Astrocyte of the hippocampus (primary cell): ENCODE results near the gene IRGC.
A peak's percentile ranks its signal among the peaks of the same experiment; 100 is the strongest.
"Not testable (repeated sequence)": the region's sequence is repeated elsewhere in the genome, so short reads cannot be mapped to it uniquely, and the experiment has no call there.

Experiments
- DNase-seq: peaks from one replicate; pipeline ENCODE4 v3.0.0; 2011; ENCODE audit warnings: low read depth, low spot score

The IRGC gene, protein sequence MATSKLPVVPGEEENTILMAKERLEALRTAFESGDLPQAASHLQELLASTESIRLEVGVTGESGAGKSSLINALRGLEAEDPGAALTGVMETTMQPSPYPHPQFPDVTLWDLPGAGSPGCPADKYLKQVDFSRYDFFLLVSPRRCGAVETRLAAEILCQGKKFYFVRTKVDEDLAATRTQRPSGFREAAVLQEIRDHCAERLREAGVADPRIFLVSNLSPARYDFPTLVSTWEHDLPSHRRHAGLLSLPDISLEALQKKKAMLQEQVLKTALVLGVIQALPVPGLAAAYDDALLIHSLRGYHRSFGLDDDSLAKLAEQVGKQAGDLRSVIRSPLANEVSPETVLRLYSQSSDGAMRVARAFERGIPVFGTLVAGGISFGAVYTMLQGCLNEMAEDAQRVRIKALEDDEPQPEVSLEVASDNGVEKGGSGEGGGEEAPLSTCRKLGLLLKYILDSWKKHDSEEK

DNA sequence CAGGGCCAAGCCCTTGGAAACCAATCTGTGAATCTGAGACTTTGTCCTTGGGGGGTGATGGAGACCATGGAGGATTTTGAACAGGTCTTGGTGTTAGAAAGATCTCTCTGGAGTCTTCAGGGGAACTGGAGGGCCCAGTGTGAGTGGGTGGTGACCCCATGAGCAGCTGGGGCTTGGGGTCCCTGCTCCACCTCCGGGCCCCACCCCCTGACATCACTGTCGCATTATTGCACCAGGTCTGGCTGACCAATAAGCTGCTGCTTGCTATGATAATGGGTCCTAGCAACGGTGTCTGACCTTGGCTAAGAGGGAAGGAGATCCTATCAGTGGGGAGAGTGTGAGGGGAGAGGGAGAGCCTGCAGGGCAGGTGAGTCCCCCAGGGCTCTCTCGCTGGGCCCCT, at the start of gene IRGC:
Gene IRGC (plus strand): TSS at position 301 of the 400 bp plus-strand sequence. CDS start 2,483 bp downstream, outside the sequence.
- no peak for DNase-seq

- no peak for DNase-seq
Observed at GRCh38 chr19:43667126-43667875, 48.6 kb upstream of the IRGC start.

GRCh38 chr19:43667876-43668405, 47.9 kb upstream of the IRGC start:
- no peak for DNase-seq

DNA sequence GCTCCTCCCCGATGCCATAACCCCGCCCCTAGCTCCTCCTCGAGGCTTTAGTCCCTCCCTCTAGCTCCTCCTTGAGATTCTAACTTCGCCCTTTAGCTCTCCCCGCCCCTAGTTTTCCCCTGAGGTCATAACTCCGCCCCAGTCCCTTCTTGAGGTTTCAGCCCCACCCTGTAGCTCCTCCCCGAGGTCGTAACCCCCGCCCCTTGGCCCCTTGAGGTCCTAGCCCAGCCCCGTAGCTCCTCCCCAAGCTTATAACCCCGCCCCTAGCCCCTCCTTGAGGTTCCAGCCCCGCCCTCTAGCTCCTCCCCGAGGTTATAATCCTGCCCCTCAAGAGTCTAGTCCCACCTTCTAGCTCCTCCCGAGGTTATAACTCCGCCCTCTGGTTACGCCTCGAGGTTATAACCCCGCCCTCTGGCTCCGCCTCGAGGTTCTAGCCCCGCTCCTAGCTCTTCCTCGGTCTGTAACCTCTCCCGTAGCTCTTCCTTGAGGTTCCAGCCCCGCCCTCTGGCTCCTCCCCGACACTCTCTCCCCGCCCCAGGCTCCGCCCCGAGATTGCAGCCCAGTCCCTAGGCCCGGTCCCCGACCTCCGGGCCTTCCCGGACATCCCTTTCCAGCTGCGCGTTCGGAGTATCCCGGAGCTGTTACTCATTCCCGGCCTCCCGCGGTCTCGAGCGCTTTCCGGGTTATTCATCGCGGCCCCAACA, 47.3 kb upstream of the IRGC start:
- DNase-seq: peak; percentile 99

DNA sequence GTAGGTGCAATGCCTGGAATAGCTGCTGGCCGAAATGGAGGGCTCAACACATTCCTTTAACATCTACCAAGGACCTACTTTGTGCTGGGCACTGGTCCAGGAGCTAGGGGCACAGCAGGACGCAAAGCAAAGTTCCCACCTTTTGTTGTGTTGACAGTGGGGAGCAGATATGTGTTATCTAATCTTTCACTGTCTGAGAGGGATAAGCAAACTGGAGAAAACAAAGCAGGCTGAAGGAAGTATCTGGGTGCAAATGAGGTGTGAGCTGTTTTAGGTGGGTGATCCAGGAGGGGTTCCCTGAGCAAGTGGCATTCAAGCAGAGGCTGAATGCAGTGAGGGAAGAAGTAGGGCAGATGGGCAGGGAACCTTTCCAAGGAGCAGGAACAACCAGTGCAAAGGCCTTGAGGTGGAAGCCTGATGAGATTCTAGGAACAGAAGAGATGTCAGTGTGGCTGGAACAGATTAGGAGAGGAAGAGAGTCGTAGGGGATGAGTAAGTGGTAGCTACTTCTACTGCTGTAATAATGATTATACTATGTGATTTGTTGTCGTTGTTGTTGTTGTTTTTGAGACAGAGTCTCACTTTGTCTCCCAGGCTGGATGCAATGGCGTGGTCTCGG, 43.7 kb upstream of the IRGC start:
- no peak for DNase-seq

- no peak for DNase-seq
Observed at GRCh38 chr19:43673637-43674036, 42.2 kb upstream of the IRGC start.

GRCh38 chr19:43674183-43674582, 41.7 kb upstream of the IRGC start:
- no peak for DNase-seq

DNA sequence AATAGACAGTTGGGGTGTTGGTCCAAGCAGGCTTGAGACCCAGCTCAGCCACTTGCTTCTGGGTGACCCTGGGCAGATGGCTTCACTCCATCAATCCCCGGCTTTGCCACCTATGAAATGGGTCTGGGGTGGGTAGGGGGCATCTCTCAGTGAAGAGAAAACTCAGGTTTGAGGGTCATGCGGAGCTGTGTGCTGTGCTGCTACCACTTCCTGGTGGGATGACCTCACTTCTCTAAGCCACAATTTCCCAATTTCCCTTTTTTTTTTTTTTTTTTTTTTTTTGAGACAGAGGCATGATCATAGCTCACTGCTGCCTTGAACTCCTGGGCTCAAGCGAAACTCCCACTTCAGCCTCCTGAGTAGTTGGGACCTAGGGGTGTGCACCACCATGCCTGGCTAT, 41.3 kb upstream of the IRGC start:
- DNase-seq: no peak

DNA sequence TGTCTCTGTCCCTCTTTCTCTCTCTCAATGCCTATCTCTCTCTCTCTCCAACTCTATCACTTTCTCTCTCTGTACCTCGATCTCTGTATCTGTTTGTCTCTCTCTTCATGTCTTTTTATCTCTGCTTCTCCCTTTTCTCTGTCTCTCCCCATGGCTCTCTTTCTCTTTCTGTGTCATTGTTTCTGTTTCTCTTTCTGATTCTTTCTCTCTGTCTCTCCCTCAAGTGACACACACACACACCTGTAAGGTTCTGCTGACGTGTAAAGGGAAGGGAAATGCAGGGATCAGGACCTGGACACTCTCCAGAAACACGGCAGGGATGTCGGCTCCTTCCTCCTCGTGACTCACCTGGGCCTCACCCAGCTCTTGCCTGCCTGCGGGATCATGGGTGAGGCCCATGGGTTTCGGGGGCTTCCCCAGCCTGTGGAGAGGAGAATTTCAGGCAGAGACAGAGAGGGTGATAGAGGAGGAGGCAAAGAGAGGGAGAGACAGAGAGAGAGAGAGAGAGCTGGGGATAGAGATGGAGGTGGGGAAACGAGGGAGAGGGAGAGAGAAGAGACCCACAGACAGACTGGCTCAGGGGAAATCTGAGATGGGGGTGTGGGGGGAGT, 40.5 kb upstream of the IRGC start:
- DNase-seq: peak; percentile 69

GRCh38 chr19:43675906-43676305, 40.0 kb upstream of the IRGC start:
- no peak for DNase-seq

DNA sequence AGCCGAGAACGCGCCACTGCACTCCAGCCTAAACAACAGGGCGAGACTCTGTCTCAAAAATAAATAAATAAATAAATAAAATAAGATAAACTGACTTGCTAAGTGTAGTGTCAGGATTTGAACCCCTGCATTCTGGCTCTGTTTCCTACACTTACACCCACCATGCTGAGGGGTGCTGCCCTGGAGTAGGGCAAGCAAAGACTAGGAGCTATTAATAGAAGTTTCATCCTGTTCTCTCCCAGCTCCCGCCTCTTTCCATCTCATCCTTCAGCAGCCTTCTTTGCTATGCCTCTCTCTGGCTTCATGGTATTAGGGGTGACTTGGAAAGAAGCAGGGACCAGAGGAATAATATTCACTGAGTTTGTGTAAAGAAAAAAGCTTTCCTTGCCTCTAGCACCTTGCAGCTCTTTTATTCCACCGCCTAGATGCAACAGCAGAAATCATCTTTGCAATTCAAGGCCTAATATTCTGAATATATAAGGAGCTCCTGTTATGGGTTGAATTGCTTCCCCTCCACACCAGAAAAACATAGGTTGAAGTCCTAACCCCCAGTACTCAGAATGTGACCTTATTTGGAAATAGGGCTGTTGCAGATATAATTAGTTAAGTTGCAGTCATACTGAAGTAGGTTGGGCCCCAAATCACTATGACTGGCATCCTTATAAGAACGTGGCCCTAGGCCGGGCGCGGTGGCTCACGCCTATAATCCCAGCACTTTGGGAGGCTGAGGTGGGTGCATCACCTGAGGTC, 37.2 kb upstream of the IRGC start:
- DNase-seq: no peak

- no peak for DNase-seq
Observed at GRCh38 chr19:43681821-43682220, 34.1 kb upstream of the IRGC start.

DNA sequence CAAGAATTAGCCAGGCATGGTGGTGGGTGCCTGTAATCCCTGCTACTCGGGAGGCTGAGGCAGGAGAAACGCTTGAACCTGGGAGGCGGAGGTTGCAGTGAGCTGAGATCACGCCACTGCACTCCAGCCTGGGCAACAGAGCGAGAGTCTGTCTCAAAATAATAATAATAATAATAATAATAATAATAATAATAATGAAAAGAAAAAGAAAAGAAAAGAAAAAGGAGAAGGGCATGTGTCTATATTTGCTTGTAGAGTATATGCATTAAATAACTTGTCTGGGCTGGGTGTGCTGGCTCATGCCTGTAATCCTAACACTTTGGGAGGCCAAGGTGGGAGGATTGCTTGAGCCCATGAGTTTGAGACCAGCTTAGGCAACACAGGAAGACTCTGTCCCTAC, 33.6 kb upstream of the IRGC start:
- not testable (repeated sequence) for DNase-seq

DNA sequence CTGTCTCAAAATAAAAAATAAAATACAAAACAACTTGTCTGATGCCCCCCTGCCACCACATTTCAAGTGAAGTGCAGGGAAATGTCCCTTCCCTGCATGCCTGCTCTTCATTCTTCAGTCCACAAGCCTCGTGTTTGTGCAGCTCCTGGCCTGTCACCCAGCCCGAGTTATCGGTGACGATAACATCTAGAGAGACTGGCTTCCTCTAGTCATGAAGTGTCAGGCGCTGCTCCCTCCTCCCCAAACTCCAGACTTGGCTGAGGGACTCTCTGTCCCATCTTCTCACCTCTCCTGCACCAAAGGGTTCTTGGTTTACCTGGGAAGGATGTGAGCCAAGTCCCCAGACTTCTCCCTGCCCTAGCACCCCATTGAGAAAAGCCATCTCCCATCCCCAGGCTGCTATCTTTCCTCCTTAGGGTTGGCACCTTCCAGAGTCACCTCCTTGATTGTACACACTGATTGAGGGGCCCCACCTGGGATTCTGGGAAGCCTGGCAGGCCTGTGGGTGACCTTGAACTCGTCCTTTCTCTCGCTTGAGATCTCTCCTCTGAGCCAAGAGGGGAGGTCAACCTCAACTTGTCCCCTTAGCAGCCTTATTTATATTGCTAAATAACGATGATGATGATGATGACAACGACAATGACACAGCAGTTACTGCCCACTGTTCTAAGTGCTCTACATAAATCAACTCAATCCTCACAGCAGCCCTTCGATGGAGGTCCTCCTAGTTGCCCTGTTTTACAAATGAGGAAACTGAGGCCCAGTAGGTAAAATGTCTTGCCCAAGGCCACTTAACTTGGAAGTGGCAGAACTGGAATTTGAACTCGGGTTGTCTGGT, 32.8 kb upstream of the IRGC start:
- no peak for DNase-seq

- no peak for DNase-seq
Observed at GRCh38 chr19:43683905-43684304, 32.0 kb upstream of the IRGC start.

DNA sequence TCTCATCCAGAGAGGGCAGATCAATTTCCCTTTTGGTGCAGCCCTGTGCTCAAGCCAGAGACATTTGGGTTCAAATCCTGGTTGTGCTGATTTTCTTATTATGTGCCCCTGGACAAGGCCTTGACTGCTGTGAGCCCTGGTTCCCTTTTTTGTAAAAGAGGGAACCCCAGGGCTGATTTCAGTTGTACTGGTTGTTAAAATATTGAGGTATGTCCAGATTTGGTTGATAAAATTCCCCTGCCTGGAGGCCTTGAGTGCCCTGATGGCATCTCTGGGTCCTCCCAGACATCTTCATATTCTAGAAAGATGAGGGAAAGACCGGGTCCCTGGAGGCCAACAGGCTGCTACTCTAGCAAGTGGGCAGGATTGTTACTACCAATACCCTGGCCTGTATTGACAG, 31.6 kb upstream of the IRGC start:
- no peak for DNase-seq

- no peak for DNase-seq
Observed at GRCh38 chr19:43687660-43687997, 28.2 kb upstream of the IRGC start.

GRCh38 chr19:43688059-43688701, 27.7 kb upstream of the IRGC start:
- no peak for DNase-seq

DNA sequence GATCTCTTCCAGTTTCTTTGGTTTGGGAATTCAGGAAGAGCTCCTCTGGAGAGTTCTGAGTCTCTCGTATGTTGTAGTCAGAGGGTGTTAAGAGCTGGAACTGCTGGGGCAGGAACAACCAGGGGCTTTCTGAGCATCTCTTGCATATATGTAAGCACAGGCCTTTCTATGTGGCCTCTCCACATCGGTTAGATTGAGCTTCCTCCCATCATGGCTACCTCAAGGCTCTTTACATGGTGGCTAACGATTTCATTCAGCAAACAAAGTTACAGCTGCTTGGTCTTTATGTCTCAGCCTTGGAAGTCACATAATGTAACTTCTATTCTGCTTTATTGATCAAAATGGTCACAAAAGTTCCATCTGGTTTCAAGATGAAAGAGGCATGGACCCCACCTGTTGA, 25.4 kb upstream of the IRGC start:
- no peak for DNase-seq
